Chondrocyte (in vitro differentiated cells): ENCODE results near the gene CTRB1. TPM values are rescaled to one million over a fixed set of nuclear protein-coding genes. Genes with fewer than 3 reads are reported as not detected.

ENCODE experiments used
- DNase-seq: peaks from one replicate; pipeline ENCODE4 v3.0.0; 2021; ENCODE audit warnings: mixed read lengths, low spot score
- H3K27ac Mint-ChIP-seq: one replicate; pipeline ENCODE4 v1.8.0; 2021; ENCODE audit warnings: mild to moderate bottlenecking, moderate library complexity, mixed read lengths; ENCODE audit not compliant: unreplicated experiment
- H3K27me3 Mint-ChIP-seq: 2 replicates; pipeline ENCODE4 v1.8.0; 2021; ENCODE audit warnings: low read depth, mixed read lengths
- H3K36me3 Mint-ChIP-seq: 2 replicates; pipeline ENCODE4 v1.8.0; 2021; ENCODE audit warnings: low read depth, mixed read lengths
- H3K4me1 Mint-ChIP-seq: 2 replicates; pipeline ENCODE4 v1.8.0; 2021; ENCODE audit warnings: low read depth, mild to moderate bottlenecking, mixed read lengths
- H3K4me3 Mint-ChIP-seq: one replicate; pipeline ENCODE4 v1.8.0; 2021; ENCODE audit warnings: mild to moderate bottlenecking, moderate library complexity, mixed read lengths; ENCODE audit not compliant: unreplicated experiment
- H3K9me3 Mint-ChIP-seq: 2 replicates; pipeline ENCODE4 v1.8.0; 2021; ENCODE audit warnings: low read depth, mixed read lengths
- total RNA-seq: library from RNA; stranded (reverse); gene quantifications from 3 replicates; pipeline ENCODE4 v1.2.1, GENCODE V29; 2021
- TF ChIP-seq, protein P1 (sequence below): fragments of 200-600 bp; sonication (generic); IDR thresholded peaks from 2 replicates; pipeline ENCODE4 v1.5.0; 2021; ENCODE audit warnings: antibody characterized with exemption, mild to moderate bottlenecking, moderate library complexity

CTRB1 gene
- total RNA-seq, 1 donor from 2014 or later = not detected

DNA sequence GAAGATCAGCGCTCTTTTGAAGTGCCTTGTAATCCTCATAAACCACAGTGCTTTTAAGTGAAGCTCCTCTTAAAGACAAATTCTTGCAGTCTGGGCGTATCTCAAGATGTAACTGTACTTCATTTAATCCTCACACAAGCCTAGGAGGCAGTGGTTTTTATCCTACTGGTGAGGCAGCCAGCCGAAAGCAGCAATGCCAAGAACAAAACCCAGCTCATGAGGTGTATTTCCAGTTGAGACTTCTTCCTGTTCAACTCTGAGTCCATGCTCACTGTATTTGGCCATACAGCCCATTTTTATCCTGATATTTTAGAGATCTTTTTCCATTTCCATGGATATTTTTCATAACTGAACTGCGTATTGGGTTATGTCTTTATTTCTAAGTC, 25.5 kb upstream of the CTRB1 start:
- Mint-ChIP-seq H3K4me3 (no peak overlapping the region), H3K27me3 (peaks cover 15% of the 10 kb centered on the region), H3K9me3 (no peaks in the 10 kb centered on the region), H3K27ac (peak overlapping the region; percentile 56), H3K4me1 (peaks cover 14% of the 10 kb centered on the region), H3K36me3 (no peaks in the 10 kb centered on the region)
- TF ChIP-seq, protein P1, sequence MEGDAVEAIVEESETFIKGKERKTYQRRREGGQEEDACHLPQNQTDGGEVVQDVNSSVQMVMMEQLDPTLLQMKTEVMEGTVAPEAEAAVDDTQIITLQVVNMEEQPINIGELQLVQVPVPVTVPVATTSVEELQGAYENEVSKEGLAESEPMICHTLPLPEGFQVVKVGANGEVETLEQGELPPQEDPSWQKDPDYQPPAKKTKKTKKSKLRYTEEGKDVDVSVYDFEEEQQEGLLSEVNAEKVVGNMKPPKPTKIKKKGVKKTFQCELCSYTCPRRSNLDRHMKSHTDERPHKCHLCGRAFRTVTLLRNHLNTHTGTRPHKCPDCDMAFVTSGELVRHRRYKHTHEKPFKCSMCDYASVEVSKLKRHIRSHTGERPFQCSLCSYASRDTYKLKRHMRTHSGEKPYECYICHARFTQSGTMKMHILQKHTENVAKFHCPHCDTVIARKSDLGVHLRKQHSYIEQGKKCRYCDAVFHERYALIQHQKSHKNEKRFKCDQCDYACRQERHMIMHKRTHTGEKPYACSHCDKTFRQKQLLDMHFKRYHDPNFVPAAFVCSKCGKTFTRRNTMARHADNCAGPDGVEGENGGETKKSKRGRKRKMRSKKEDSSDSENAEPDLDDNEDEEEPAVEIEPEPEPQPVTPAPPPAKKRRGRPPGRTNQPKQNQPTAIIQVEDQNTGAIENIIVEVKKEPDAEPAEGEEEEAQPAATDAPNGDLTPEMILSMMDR = no peak
- DNase-seq = no peak

DNA sequence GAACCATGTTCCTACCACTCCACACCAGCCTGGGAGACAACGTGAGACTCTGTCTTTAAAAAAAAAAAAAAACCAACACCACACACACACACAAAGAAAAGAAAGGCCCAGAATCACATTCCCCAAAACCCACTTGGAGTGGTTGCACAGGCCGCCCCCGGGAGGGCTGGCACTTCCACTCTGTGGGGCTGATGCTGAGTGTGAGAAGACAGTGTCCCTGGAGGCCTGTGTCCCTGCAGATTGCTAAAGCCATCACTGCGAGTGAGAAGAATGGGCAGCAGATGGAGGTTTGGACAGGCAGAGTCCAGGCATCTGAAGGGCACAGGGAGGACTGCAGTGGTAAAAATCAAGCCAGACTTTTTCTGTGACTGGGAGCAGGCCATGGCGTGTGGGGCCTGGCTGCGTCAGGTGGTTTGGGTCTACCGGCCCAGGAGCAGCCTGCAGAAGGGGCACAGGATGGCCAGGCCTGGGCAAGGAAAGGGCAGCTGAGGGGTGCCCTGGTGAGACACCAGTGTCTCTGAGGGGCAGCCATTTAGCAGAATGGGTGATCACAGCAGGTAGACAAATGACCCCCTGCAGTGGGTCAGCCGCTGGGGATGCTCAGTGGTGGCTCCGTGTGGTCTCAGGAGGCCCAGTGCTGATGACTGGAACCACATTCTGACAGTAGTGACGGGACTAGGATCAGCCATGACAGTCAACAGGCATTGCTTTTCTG, 24.9 kb upstream of the CTRB1 start:
- Mint-ChIP-seq H3K4me1 (peaks cover 14% of the 10 kb centered on the region), H3K4me3 (no peak overlapping the region), H3K27ac (peak overlapping the region; percentile 56), H3K36me3 (no peaks in the 10 kb centered on the region), H3K27me3 (peaks cover 13% of the 10 kb centered on the region), H3K9me3 (no peaks in the 10 kb centered on the region)
- peak; percentile 53 for DNase-seq
- TF ChIP-seq, protein P1 = no peak

DNA sequence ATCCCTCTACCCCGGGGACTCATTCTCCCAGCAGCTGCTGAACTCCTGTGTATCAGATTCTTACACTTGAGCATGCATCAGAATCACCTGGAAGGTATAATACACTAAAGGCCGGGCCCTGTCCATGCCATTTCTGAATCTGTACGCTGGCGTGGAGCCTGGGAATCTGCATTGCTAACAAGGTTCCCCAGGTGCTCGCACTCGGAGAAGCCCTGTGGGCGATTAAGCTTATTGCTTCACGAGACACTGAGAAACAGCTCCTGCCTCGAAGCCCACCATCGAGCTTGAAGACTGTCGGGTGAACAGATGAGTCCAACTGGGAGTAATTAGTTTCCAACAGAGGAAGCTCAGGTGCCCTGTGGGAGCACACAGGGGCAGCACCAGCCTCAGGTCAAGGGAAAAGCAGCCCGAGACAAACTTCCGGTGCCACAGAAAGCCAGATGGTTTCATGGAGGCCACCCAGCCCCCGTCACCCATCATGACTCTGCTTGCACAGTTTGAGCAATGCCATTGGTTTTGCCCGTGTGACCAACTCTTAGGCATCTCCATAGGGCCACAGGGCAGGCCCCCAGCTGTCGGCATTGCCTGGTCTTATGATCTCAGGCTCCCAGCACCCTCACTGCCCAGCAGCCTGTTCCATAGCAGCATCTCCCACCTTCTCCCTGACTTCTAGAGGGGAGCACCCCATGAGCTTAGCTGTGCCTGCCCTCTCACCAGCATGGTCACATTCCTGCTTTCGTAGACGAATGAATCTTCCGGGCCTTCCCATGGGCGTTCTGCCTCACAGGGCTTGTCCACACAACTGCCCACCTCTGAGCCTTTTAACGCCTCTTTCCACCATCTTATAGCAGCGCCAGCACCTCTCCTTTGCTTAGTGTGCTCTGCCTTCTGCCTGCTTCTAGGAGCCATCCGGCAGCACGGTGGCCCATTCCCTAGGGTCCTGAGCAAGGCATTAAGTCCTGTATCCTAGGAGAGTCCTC, 22.7 kb upstream of the CTRB1 start:
- Mint-ChIP-seq H3K4me1 (peaks cover 25% of the 10 kb centered on the region), H3K27me3 (peaks cover 9% of the 10 kb centered on the region), H3K9me3 (no peaks in the 10 kb centered on the region), H3K36me3 (no peaks in the 10 kb centered on the region), H3K4me3 (no peak overlapping the region), H3K27ac (no peak overlapping the region)
- TF ChIP-seq, protein P1 = no peak
- peak; percentile 65 for DNase-seq

DNA sequence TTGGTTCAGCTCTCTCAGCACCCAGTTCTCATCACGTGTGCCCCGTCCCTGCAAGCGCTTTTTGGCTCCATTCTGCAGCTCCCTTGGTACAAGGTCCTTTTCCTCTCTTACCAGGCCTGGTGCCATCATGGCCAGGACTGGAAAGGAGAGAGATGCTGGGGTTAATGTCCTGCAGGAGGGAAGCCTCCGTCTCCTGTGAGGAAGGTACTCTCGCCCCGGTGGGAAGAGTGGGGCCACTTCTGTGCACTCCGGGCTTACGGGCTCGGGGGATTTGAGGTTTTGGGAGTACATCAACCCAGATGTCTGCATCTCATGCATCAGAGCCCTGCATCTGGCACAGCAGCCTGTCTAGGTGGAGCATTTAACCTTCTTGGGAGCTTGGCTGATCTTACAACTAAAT, 22.0 kb upstream of the CTRB1 start:
- TF ChIP-seq, protein P1 = no peak
- Mint-ChIP-seq H3K4me3 (no peak overlapping the region), H3K27me3 (peaks cover 9% of the 10 kb centered on the region), H3K4me1 (peaks cover 25% of the 10 kb centered on the region), H3K9me3 (no peaks in the 10 kb centered on the region), H3K27ac (no peak overlapping the region), H3K36me3 (no peaks in the 10 kb centered on the region)
- DNase-seq = no peak

DNA sequence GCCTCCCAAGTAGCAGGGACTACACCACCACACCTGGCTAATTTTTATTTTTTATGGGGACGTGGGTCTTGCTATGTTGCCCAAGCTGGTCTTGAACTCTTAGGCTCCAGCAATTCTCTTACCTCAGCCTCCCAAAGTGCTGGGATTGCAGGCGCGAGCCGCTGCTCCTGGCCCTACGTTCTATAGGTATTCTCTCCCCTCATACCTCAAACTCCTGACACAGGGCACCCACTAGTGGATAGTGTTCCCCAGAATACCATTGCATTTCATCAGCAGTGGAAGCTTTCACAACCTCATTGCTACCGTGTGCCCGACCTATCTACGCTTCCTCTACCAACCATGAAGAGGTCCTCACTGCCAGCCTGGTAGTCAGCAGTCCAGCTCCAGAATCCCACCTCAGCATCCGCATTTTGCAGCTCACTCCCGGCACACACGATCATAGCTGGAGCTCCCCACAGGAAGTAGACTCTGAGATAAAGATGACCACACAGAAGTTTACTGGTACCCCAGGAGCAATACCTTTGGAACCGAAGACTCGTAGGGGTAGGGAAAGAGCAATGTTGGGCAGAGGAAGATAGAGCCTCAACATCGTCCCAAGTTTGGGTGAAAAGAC, 21.2 kb upstream of the CTRB1 start:
- DNase-seq = peak; percentile 61
- peaks cover 9% of the 10 kb centered on the region for H3K27me3 Mint-ChIP-seq
- no peak overlapping the region for H3K27ac Mint-ChIP-seq
- H3K9me3 Mint-ChIP-seq = no peaks in the 10 kb centered on the region
- H3K4me1 Mint-ChIP-seq = peaks cover 22% of the 10 kb centered on the region
- no peaks in the 10 kb centered on the region for H3K36me3 Mint-ChIP-seq
- no peak overlapping the region for H3K4me3 Mint-ChIP-seq
- TF ChIP-seq, protein P1 = no peak
